H9 (cell line): ENCODE data around the gene PHF21A. TPM values are rescaled to one million over a fixed set of nuclear protein-coding genes. Genes with fewer than 3 reads are reported as not detected.
A peak's percentile ranks its signal among the peaks of the same experiment; 100 is the strongest.

Experiments used
- DNase-seq: peaks from one replicate; pipeline ENCODE4 v3.0.0-alpha.2; 2017
- H2AFZ ChIP-seq: one replicate; pipeline ENCODE4 v1.6.1; 2013; ENCODE audit warnings: mild to moderate bottlenecking, low read length, control low read depth, moderate library complexity
- H2AK5ac ChIP-seq: 2 replicates; pipeline ENCODE4 v1.6.1; 2013; ENCODE audit warnings: low read length, control low read depth, mixed read lengths; ENCODE audit not compliant: insufficient read length
- H2BK120ac ChIP-seq: one replicate; pipeline ENCODE4 v1.6.1; 2013; ENCODE audit warnings: low read depth, mild to moderate bottlenecking, low read length, control low read depth, inconsistent platforms; ENCODE audit not compliant: poor library complexity, severe bottlenecking
- H2BK12ac ChIP-seq: 2 replicates; pipeline ENCODE4 v1.6.1; 2013; ENCODE audit warnings: low read length, control low read depth, mixed read lengths, low read depth; ENCODE audit not compliant: insufficient read length
- H2BK15ac ChIP-seq: 2 replicates; pipeline ENCODE4 v1.6.1; 2013; ENCODE audit warnings: low read depth, low read length, control low read depth
- H2BK20ac ChIP-seq: one replicate; pipeline ENCODE4 v1.6.1; 2013; ENCODE audit warnings: low read depth, mild to moderate bottlenecking, low read length, control low read depth, inconsistent platforms; ENCODE audit not compliant: poor library complexity, severe bottlenecking
- H2BK5ac ChIP-seq: 2 replicates; pipeline ENCODE4 v1.6.1; 2013; ENCODE audit warnings: low read length, control low read depth, mixed read lengths; ENCODE audit not compliant: insufficient read length
- H3K14ac ChIP-seq: 2 replicates; pipeline ENCODE4 v1.6.1; 2013; ENCODE audit warnings: low read length, control low read depth; ENCODE audit not compliant: insufficient read depth
- H3K18ac ChIP-seq: 2 replicates; pipeline ENCODE4 v1.6.1; 2013; ENCODE audit warnings: low read depth, mild to moderate bottlenecking, mixed read lengths, low read length, control low read depth; ENCODE audit not compliant: insufficient read length
- H3K23ac ChIP-seq: 2 replicates; pipeline ENCODE4 v1.6.1; 2013; ENCODE audit warnings: low read length, control low read depth, mixed read lengths, low read depth; ENCODE audit not compliant: insufficient read length
- H3K23me2 ChIP-seq: 2 replicates; pipeline ENCODE4 v1.6.1; 2013; ENCODE audit warnings: low read depth, mild to moderate bottlenecking, mixed read lengths, low read length, control low read depth; ENCODE audit not compliant: insufficient read length, poor library complexity, severe bottlenecking
- H3K27ac ChIP-seq: 2 replicates; pipeline ENCODE4 v1.5.1; 2013; ENCODE audit warnings: low read length, control low read depth, mixed read lengths, low read depth; ENCODE audit not compliant: insufficient read length
- H3K27me3 ChIP-seq: 2 replicates; pipeline ENCODE4 v1.6.1; 2013; ENCODE audit warnings: low read length, control low read depth, inconsistent platforms; ENCODE audit not compliant: insufficient read depth
- H3K4ac ChIP-seq: 2 replicates; pipeline ENCODE4 v1.6.1; 2013; ENCODE audit warnings: low read depth, mild to moderate bottlenecking, control low read depth, inconsistent platforms, low read length, moderate library complexity
- H3K4me1 ChIP-seq: 2 replicates; pipeline ENCODE4 v1.6.1; 2013; ENCODE audit warnings: low read length, control low read depth, inconsistent platforms; ENCODE audit not compliant: insufficient read depth
- H3K4me2 ChIP-seq: 2 replicates; pipeline ENCODE4 v1.6.1; 2013; ENCODE audit warnings: low read length, control low read depth, mixed read lengths; ENCODE audit not compliant: insufficient read length, insufficient read depth
- H3K56ac ChIP-seq: 2 replicates; pipeline ENCODE4 v1.6.1; 2013; ENCODE audit warnings: low read depth, mild to moderate bottlenecking, mixed read lengths, low read length, control low read depth; ENCODE audit not compliant: insufficient read length
- H3K79me1 ChIP-seq: 2 replicates; pipeline ENCODE4 v1.6.1; 2013; ENCODE audit warnings: low read depth, mild to moderate bottlenecking, moderate library complexity, low read length, control low read depth, inconsistent platforms; ENCODE audit not compliant: insufficient read depth, poor library complexity, severe bottlenecking
- H3K79me2 ChIP-seq: 2 replicates; pipeline ENCODE4 v1.6.1; 2013; ENCODE audit warnings: low read length, control low read depth, inconsistent platforms; ENCODE audit not compliant: insufficient read depth
- H3K9ac ChIP-seq: 2 replicates; pipeline ENCODE4 v1.6.1; 2013; ENCODE audit warnings: low read length, control low read depth, mixed read lengths; ENCODE audit not compliant: insufficient read length; ENCODE audit errors: extremely low read depth
- H3K9me3 ChIP-seq: one replicate; pipeline ENCODE4 v1.6.1; 2013; ENCODE audit warnings: low read depth, low read length, inconsistent platforms; ENCODE audit not compliant: control insufficient read depth
- H3T11ph ChIP-seq: one replicate; pipeline ENCODE4 v1.6.1; 2013; ENCODE audit warnings: mild to moderate bottlenecking, low read length, control low read depth, inconsistent platforms
- H4K20me1 ChIP-seq: one replicate; pipeline ENCODE4 v1.6.1; 2013; ENCODE audit not compliant: control insufficient read depth, insufficient read length, insufficient read depth
- H4K5ac ChIP-seq: 2 replicates; pipeline ENCODE4 v1.6.1; 2013; ENCODE audit warnings: low read depth, mild to moderate bottlenecking, mixed read lengths, low read length, control low read depth; ENCODE audit not compliant: insufficient read length
- H4K8ac ChIP-seq: replicated peaks from 2 replicates; pipeline ENCODE4 v1.6.1; 2013; ENCODE audit warnings: low read length, control low read depth, mixed read lengths, low read depth; ENCODE audit not compliant: insufficient read length
- H4K91ac ChIP-seq: 2 replicates; pipeline ENCODE4 v1.6.1; 2013; ENCODE audit warnings: low read depth, mild to moderate bottlenecking, moderate library complexity, mixed read lengths, low read length, control low read depth; ENCODE audit not compliant: insufficient read length
- H3K27ac Mint-ChIP-seq, 3 experiments: 2 replicates in 2 of 3; 3 replicates in 1 of 3; pipeline ENCODE4 v1.8.0; 2020 to 2021; ENCODE audit warnings: mixed read lengths in 3 of 3, mild to moderate bottlenecking in 1 of 3, moderate library complexity in 1 of 3
- H3K27me3 Mint-ChIP-seq: 2 replicates; pipeline ENCODE4 v1.8.0; 2021; ENCODE audit warnings: low read depth, mild to moderate bottlenecking, moderate library complexity, mixed read lengths
- H3K36me3 Mint-ChIP-seq, 3 experiments: 2 replicates in 2 of 3; 3 replicates in 1 of 3; pipeline ENCODE4 v1.8.0; 2020 to 2021; ENCODE audit warnings: low read depth in 3 of 3, mixed read lengths in 3 of 3; ENCODE audit not compliant: insufficient read depth in 1 of 3
- H3K4me1 Mint-ChIP-seq, 2 experiments: 2 replicates each; pipeline ENCODE4 v1.8.0; 2020; ENCODE audit warnings: mixed read lengths in 2 of 2
- H3K4me3 Mint-ChIP-seq, 2 experiments: 2 replicates in 1 of 2; 3 replicates in 1 of 2; pipeline ENCODE4 v1.8.0; 2020 to 2021; ENCODE audit warnings: mild to moderate bottlenecking in 2 of 2, mixed read lengths in 2 of 2, moderate library complexity in 1 of 2
- H3K9me3 Mint-ChIP-seq, 2 experiments: 2 replicates in 1 of 2; 3 replicates in 1 of 2; pipeline ENCODE4 v1.8.0; 2020; ENCODE audit warnings: mild to moderate bottlenecking in 2 of 2, mixed read lengths in 2 of 2, moderate library complexity in 1 of 2
- CTCF ChIP-seq: fragments of 200-600 bp; sonication (generic); conservative IDR thresholded peaks from 3 replicates; pipeline ENCODE4 v1.8.0; 2021; ENCODE audit warnings: antibody characterized with exemption, mild to moderate bottlenecking
- WGBS: extraction: QIAGEN DNeasy Blood & Tissue Kit; methylation state at CpG from one replicate; pipeline ENCODE4 v1.1.7; 2013; ENCODE audit warnings: missing lambda C conversion rate, low lambda C conversion rate, mixed read lengths; ENCODE audit not compliant: insufficient read length; ENCODE audit errors: extremely low coverage; 5-methylcytosine and 5-hydroxymethylcytosine counted together
- total RNA-seq: library from RNA; stranded (reverse); gene quantifications from 2 replicates; pipeline ENCODE4 v1.2.1, GENCODE V29; 2021

PHF21A gene
- total RNA-seq, 1 experiment from 2014 or later, result 33.8 TPM

- H3T11ph ChIP-seq, result no peak overlapping the region
- no peak overlapping the region for H3K27ac ChIP-seq
- Mint-ChIP-seq H3K4me1 (peaks cover 18 to 34% of the 10 kb centered on the region in 2 experiments), H3K4me3 (peak overlapping the region; percentile 80 to 87), H3K27ac (no peak overlapping the region), H3K9me3 (no peaks in the 10 kb centered on the region), H3K27me3 (no peaks in the 10 kb centered on the region; the same call in 1 of the 2 replicates), H3K36me3 (no peaks in the 10 kb centered on the region; a peak in 1 of 7 replicates)
- no peaks in the 10 kb centered on the region for H3K27me3 ChIP-seq
- H2BK20ac ChIP-seq, result no peak overlapping the region
- no peaks in the 10 kb centered on the region for H4K20me1 ChIP-seq
- no peaks in the 10 kb centered on the region for H3K9me3 ChIP-seq
- H3K4ac ChIP-seq, result no peak overlapping the region
- no peak overlapping the region for H3K18ac ChIP-seq
- no peak overlapping the region for H2AFZ ChIP-seq
- no peak overlapping the region for H2BK12ac ChIP-seq
- H3K9ac ChIP-seq, result no peak overlapping the region
- no peak overlapping the region for H3K14ac ChIP-seq
- peaks cover 3% of the 10 kb centered on the region; the same call in 1 of the 2 replicates for H3K4me1 ChIP-seq
- H2BK120ac ChIP-seq, result no peak overlapping the region
- no peaks in the 10 kb centered on the region for H3K79me1 ChIP-seq
- H3K4me2 ChIP-seq, result peak overlapping the region; percentile 43
- H3K23ac ChIP-seq, result no peak overlapping the region
- H3K79me2 ChIP-seq, result peaks cover 4% of the 10 kb centered on the region; the same call in 1 of the 2 replicates
- no peak overlapping the region for H2AK5ac ChIP-seq
- no peak overlapping the region for H2BK15ac ChIP-seq
- no peak overlapping the region for H2BK5ac ChIP-seq
- peaks cover 17% of the 10 kb centered on the region for H3K23me2 ChIP-seq
- no CpG with 5 or more reads among the region's 7 CpGs for WGBS
- no peak overlapping the region for H3K56ac ChIP-seq
- no peak for DNase-seq
- no peak overlapping the region for H4K91ac ChIP-seq
- TF ChIP-seq CTCF, result no peak
- no peak overlapping the region for H4K5ac ChIP-seq
- no peak overlapping the region for H4K8ac ChIP-seq
Observed at GRCh38 chr11:46122945-46123715, 1.9 kb upstream of the PHF21A start.
